Transverse colon (tissue), 4 donors: ENCODE results near the gene CCDC197. TPM values are rescaled to one million over a fixed set of nuclear protein-coding genes. Genes with fewer than 3 reads are reported as not detected.

Experiments used
- DNase-seq: peaks from one replicate; pipeline ENCODE4 v3.0.0-alpha.2; 2019
- H3K27ac ChIP-seq, 4 donors: fragments of 200-600 bp; sonication (generic); 2 replicates each; pipeline ENCODE4 v1.5.1; 2016 to 2018; ENCODE audit warnings: inconsistent platforms in 4 of 4
- H3K27me3 ChIP-seq: fragments of 200-600 bp; sonication (generic); 2 replicates; pipeline ENCODE4 v1.5.1; 2017; ENCODE audit warnings: inconsistent platforms
- H3K36me3 ChIP-seq, 4 donors: fragments of 200-600 bp; sonication (generic); 2 replicates each; pipeline ENCODE4 v1.5.1; 2017 to 2019; ENCODE audit warnings: inconsistent platforms in 4 of 4
- H3K4me1 ChIP-seq, 4 donors: fragments of 200-600 bp; sonication (generic); 2 replicates each; pipeline ENCODE4 v1.5.1; 2017 to 2020; ENCODE audit warnings: inconsistent platforms in 4 of 4
- H3K4me3 ChIP-seq, 4 donors: fragments of 200-600 bp; sonication (generic); 1 replicate in 1 of 4; 2 replicates in 3 of 4; pipeline versions ENCODE4 v1.5.1 to v1.6.1; 2017 to 2019; ENCODE audit warnings: inconsistent platforms in 4 of 4
- H3K9me3 ChIP-seq, 2 donors: fragments of 200-600 bp; sonication (generic); 2 replicates each; pipeline ENCODE4 v1.5.1; 2017 to 2019; ENCODE audit warnings: inconsistent platforms in 2 of 2
- EP300 ChIP-seq: sonication (generic); formaldehyde crosslinking; IDR thresholded peaks from one replicate; pipeline ENCODE4 v1.6.1; 2017; ENCODE audit warnings: antibody characterized with exemption, low read depth
- POLR2A ChIP-seq: fragments of 450-650 bp; IDR thresholded peaks from one replicate; pipeline ENCODE4 v1.6.1; 2016; ENCODE audit warnings: antibody characterized with exemption, mild to moderate bottlenecking, moderate library complexity
- POLR2AphosphoS5 ChIP-seq, 3 donors: sonication (generic); formaldehyde crosslinking; IDR thresholded peaks; one replicate each; pipeline ENCODE4 v1.6.1; 2016; ENCODE audit warnings: antibody characterized with exemption in 3 of 3
- WGBS, 2 donors: methylation state at CpG; one replicate each; pipeline ENCODE4 v1.1.5; 2018; ENCODE audit warnings: low coverage in 1 of 2; 5-methylcytosine and 5-hydroxymethylcytosine counted together
- in situ Hi-C, 4 donors: fragments of 200-750 bp; cut with MboI; loops; one replicate each; pipeline versions ENCODE4 v1.15.0 to v1.15.1; 2017; ENCODE audit warnings: low sequenced_read_pairs in 3 of 4, low pct_ligation_motif_present in 1 of 4, low pct_unique_long_range_greater_than_20kb in 1 of 4
- intact Hi-C: fragments of 100-400 bp; cut with DNase I; formaldehyde crosslinking; loops from one replicate; pipeline ENCODE4 v1.15.1; 2023; ENCODE audit warnings: low total_unique reads
- total RNA-seq, 4 donors: library from RNA; depleted of rRNA; stranded (reverse); fragments of >200 nt; gene quantifications; one replicate each; pipeline ENCODE4 v1.1.0, GENCODE V29; 2016
- TF ChIP-seq, protein P1 (sequence below), 5 experiments: fragments of 200-600 bp in 3 of 5; fragments of 450-650 bp in 2 of 5; sonication (generic) in 3 of 5; IDR thresholded peaks; 1 replicate in 2 of 5; 2 replicates in 3 of 5; pipeline ENCODE4 v1.5.1; 2016 to 2017; ENCODE audit warnings: antibody characterized with exemption in 5 of 5, inconsistent platforms in 3 of 5, mild to moderate bottlenecking in 2 of 5, moderate library complexity in 1 of 5

Gene CCDC197
- total RNA-seq, 4 donors from 2014 or later, result not detected

DNA sequence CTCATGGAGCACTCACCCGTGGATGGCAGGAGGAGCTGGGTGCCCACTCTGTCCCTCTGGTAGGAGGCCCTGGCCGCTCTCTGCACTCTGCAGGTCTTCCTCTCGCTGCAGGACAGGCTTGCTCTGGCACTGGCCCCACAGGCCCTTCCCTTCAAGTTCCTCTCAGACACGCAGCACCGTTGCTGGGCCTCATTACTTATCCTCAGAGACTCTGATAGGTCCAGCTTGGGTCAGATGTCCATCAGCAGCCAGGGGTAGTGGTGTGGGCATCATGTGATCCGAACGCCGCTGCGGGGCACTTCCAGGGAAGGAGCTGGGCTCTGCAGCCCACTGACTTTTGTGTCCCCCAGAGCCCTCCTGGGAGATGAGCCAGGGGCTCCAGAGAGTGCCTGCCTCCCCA, 40.9 kb downstream of the CCDC197 start:
- 90% methylated on average over 9 of the region's 9 CpGs; no CpG with 5 or more reads in 1 of the 2 donors for WGBS, 2 donors
- H3K27ac ChIP-seq, result no peak overlapping the region
- H3K9me3 ChIP-seq, result no peaks in the 10 kb centered on the region
- in situ Hi-C loops, result loop anchor here in 3 of 4 donors (5.0 to 10.0 kb wide), 2 partner anchors 97 to 99 kb away; no protein-coding TSS in a partner anchor
- no peaks in the 10 kb centered on the region for H3K27me3 ChIP-seq
- no peak overlapping the region for H3K4me3 ChIP-seq
- no peaks in the 10 kb centered on the region for H3K36me3 ChIP-seq
- intact Hi-C loops, result loop anchor here (5.0 kb wide), 1 partner anchor 99 kb away; no protein-coding TSS in a partner anchor
- DNase-seq, result no peak
- H3K4me1 ChIP-seq, result no peaks in the 10 kb centered on the region
- TF ChIP-seq, protein P1, sequence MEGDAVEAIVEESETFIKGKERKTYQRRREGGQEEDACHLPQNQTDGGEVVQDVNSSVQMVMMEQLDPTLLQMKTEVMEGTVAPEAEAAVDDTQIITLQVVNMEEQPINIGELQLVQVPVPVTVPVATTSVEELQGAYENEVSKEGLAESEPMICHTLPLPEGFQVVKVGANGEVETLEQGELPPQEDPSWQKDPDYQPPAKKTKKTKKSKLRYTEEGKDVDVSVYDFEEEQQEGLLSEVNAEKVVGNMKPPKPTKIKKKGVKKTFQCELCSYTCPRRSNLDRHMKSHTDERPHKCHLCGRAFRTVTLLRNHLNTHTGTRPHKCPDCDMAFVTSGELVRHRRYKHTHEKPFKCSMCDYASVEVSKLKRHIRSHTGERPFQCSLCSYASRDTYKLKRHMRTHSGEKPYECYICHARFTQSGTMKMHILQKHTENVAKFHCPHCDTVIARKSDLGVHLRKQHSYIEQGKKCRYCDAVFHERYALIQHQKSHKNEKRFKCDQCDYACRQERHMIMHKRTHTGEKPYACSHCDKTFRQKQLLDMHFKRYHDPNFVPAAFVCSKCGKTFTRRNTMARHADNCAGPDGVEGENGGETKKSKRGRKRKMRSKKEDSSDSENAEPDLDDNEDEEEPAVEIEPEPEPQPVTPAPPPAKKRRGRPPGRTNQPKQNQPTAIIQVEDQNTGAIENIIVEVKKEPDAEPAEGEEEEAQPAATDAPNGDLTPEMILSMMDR (IDR thresholded peaks at IDR 0.05), result no peak
- TF ChIP-seq POLR2AphosphoS5 (IDR thresholded peaks at IDR 0.05), result no peak
- TF ChIP-seq POLR2A, result no peak
- TF ChIP-seq EP300, result no peak

DNA sequence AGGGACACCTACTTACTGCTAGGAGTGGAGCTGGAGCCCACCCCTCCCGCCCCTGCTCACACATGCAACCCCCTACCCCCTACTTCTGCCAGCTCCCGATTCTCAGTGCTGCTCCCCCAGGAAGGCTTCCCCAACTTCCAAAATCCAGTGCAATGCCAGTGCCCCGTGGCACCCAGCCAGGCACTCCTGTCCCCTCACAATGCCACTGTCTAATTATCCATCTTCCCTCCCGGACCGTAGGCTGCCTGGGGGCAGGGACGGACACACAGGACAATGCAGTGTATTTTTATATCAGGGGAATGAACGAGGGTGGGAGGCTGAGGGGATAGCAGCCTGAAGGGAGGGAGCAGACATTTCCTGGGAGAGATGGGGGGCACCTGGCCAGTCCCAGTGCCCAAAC, 41.4 kb downstream of the CCDC197 start:
- intact Hi-C loops, result loop anchor here (5.0 kb wide), 1 partner anchor 99 kb away; no protein-coding TSS in a partner anchor
- Histone ChIP-seq H3K36me3 (no peaks in the 10 kb centered on the region), H3K4me3 (no peak overlapping the region), H3K9me3 (no peaks in the 10 kb centered on the region), H3K4me1 (no peaks in the 10 kb centered on the region), H3K27me3 (no peaks in the 10 kb centered on the region), H3K27ac (no peak overlapping the region)
- WGBS, 2 donors, result 81 to 100% methylated on average over 1 to 7 of the region's 7 CpGs
- in situ Hi-C loops, result loop anchor here in 3 of 4 donors (5.0 to 10.0 kb wide), 2 partner anchors 96 to 99 kb away; no protein-coding TSS in a partner anchor
- no peak for DNase-seq
- TF ChIP-seq POLR2A, result no peak
- no peak for TF ChIP-seq EP300
- TF ChIP-seq, protein P1 (IDR thresholded peaks at IDR 0.05), result no peak
- no peak for TF ChIP-seq POLR2AphosphoS5 (IDR thresholded peaks at IDR 0.05)

DNA sequence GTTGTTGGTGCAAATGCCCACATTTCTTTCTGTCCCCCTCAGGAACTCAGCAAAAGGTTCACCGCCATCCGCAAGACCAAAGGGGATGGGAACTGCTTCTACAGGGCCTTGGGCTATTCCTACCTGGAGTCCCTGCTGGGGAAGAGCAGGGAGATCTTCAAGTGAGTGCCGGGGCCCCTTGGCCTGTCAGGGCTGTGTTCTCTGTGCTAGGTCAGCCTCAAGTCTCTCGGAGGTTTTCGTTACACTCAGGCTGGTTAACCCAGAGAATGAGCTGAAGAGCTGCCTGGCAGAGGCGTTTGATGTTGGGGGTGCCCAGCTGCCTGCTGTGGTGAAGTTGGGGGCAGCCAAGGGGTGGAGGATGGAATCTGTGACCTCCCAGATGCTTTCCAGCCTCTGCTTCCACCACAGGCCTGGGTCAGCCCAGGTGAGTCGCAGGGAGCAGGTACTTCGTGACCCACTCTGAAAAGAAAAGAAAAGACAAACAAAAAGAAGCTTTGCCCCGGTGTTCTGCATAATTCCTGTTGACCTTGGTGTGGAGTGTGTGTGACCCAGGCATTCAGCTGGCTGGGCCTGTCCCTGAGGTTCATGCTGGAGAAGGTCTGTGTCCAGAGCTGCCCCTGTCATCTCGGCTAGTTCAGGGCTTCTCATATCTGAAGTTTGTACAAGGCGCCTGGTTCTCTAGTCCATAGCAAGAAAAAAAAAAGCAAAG, 42.0 kb downstream of the CCDC197 start:
- intact Hi-C loops, result loop anchor here (5.0 kb wide), 1 partner anchor 98 kb away; no protein-coding TSS in a partner anchor
- Histone ChIP-seq H3K27me3 (no peaks in the 10 kb centered on the region), H3K4me1 (no peaks in the 10 kb centered on the region), H3K9me3 (no peaks in the 10 kb centered on the region), H3K4me3 (no peak overlapping the region), H3K36me3 (no peaks in the 10 kb centered on the region), H3K27ac (no peak overlapping the region)
- no peak for DNase-seq
- in situ Hi-C loops, result loop anchor here in 3 of 4 donors (5.0 to 10.0 kb wide), 2 partner anchors 96 to 98 kb away; no protein-coding TSS in a partner anchor
- WGBS, 2 donors, result 91% methylated on average over 11 of the region's 11 CpGs; no CpG with 5 or more reads in 1 of the 2 donors
- TF ChIP-seq POLR2A, result no peak

DNA sequence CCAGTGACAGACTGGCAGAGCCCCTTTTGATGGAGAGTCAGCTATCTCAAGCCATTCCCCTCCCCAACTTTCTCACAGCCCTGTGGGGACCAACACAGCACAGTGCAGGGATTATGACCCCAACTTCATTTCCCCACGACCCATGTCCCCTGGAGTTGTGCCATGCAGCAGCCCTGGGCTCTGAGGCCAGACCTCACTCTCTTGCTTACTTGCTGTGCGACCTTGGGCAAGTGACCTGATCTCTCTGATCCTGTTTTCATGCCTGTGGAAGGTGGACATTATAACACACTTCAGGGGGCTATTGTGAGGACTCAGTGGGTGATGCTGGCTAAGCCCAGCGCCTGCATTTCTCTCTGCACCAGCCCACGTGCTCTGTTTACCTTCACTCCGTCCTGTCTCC, 43.1 kb downstream of the CCDC197 start:
- no peaks in the 10 kb centered on the region for H3K4me1 ChIP-seq
- intact Hi-C loops (no loop called here), in situ Hi-C loops (loop anchor here in 1 of 4 donors (5.0 kb wide), 1 partner anchor 97 kb away; no protein-coding TSS in a partner anchor)
- DNase-seq, result no peak
- TF ChIP-seq POLR2AphosphoS5 (IDR thresholded peaks at IDR 0.05) (no peak), EP300 (no peak), POLR2A (no peak)
- WGBS, 2 donors, result 80 to 94% methylated on average over 1 to 5 of the region's 5 CpGs
- no peaks in the 10 kb centered on the region for H3K27me3 ChIP-seq
- no peaks in the 10 kb centered on the region for H3K36me3 ChIP-seq
- no peak overlapping the region for H3K27ac ChIP-seq
- H3K9me3 ChIP-seq, result no peaks in the 10 kb centered on the region
- no peak overlapping the region for H3K4me3 ChIP-seq

DNA sequence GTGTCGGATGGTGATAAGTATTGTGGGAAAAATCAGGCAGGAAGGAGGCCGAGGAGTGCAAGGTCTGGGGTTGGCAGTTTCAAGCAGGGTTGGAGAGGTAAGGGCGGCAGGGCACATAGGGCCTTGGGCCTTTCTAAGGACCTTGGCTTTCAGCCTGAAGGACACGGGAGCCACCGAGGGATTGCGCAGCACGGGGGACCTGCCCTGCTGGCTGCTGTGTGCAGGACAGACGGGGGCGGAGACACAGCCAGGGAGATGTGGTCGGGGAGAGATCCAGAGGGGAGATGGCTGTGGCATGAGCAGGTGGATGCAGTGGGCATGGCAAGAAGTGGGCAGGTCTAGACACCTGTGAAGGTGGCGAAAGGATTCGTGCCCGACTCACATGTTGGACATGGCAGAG, 43.7 kb downstream of the CCDC197 start:
- H3K4me3 ChIP-seq, result no peak overlapping the region
- no peak overlapping the region for H3K27ac ChIP-seq
- H3K36me3 ChIP-seq, result no peaks in the 10 kb centered on the region
- no peaks in the 10 kb centered on the region for H3K4me1 ChIP-seq
- H3K27me3 ChIP-seq, result no peaks in the 10 kb centered on the region
- 91 to 100% methylated on average over 2 to 13 of the region's 13 CpGs for WGBS, 2 donors
- intact Hi-C loops, result no loop called here
- no peak for DNase-seq
- no peaks in the 10 kb centered on the region for H3K9me3 ChIP-seq
- in situ Hi-C loops, result loop anchor here in 1 of 4 donors (5.0 kb wide), 1 partner anchor 97 kb away; no protein-coding TSS in a partner anchor
- TF ChIP-seq EP300, result no peak
- no peak for TF ChIP-seq POLR2AphosphoS5 (IDR thresholded peaks at IDR 0.05)
- TF ChIP-seq, protein P1 (IDR thresholded peaks at IDR 0.05), result no peak
- no peak for TF ChIP-seq POLR2A
